Fibroblast of lung (primary cell): Measurements from ENCODE around the gene HSF5. TPM values are rescaled to one million over a fixed set of nuclear protein-coding genes. Genes with fewer than 3 reads are reported as not detected.

Experiments used
- DNase-seq, 2 donors: peaks; one replicate each; pipeline versions ENCODE4 v3.0.0 to v3.0.0-alpha.2; 2010; ENCODE audit warnings: low read depth in 2 of 2
- H2AFZ ChIP-seq: 2 replicates; pipeline ENCODE4 v1.5.1; 2012; ENCODE audit warnings: low read length, control low read depth, inconsistent platforms
- H3K27ac ChIP-seq: 2 replicates; pipeline ENCODE4 v1.5.1; 2011; ENCODE audit warnings: low read length, control low read depth; ENCODE audit not compliant: insufficient read depth
- H3K27me3 ChIP-seq: 2 replicates; pipeline ENCODE4 v1.5.1; 2011; ENCODE audit warnings: mild to moderate bottlenecking, low read length; ENCODE audit not compliant: control insufficient read depth, insufficient read depth
- H3K36me3 ChIP-seq: 2 replicates; pipeline ENCODE4 v1.5.1; 2011; ENCODE audit warnings: low read length; ENCODE audit not compliant: control insufficient read depth, insufficient read depth
- H3K4me1 ChIP-seq: 2 replicates; pipeline ENCODE4 v1.5.1; 2011; ENCODE audit warnings: low read length; ENCODE audit not compliant: control insufficient read depth, insufficient read depth; ENCODE audit errors: extremely low read depth
- H3K4me2 ChIP-seq: 2 replicates; pipeline ENCODE4 v1.5.1; 2011; ENCODE audit warnings: low read length, control low read depth; ENCODE audit not compliant: insufficient read depth; ENCODE audit errors: extremely low read depth
- H3K4me3 ChIP-seq, 4 experiments: fragments of 200-600 bp in 1 of 4; sonication (generic) in 1 of 4; replicated peaks in 1 of 4; 2 replicates each; pipeline ENCODE4 v1.5.1; 2011 to 2016; ENCODE audit warnings: low read length in 4 of 4, low read depth in 3 of 4, mild to moderate bottlenecking in 3 of 4, control low read depth in 2 of 4, inconsistent platforms in 1 of 4, mixed read lengths in 1 of 4; ENCODE audit not compliant: insufficient read depth in 1 of 4; ENCODE audit errors: control extremely low read depth in 1 of 4
- H3K79me2 ChIP-seq: 2 replicates; pipeline ENCODE4 v1.5.1; 2012; ENCODE audit warnings: mild to moderate bottlenecking, low read length, inconsistent platforms; ENCODE audit not compliant: control insufficient read depth, insufficient read depth
- H3K9ac ChIP-seq: 2 replicates; pipeline ENCODE4 v1.5.1; 2011; ENCODE audit warnings: mild to moderate bottlenecking, low read length, control low read depth; ENCODE audit not compliant: insufficient read depth
- H3K9me3 ChIP-seq: 2 replicates; pipeline ENCODE4 v1.5.1; 2012; ENCODE audit warnings: low read depth, low read length; ENCODE audit not compliant: control insufficient read depth, insufficient read depth
- H4K20me1 ChIP-seq: 2 replicates; pipeline ENCODE4 v1.5.1; 2011; ENCODE audit warnings: low read length; ENCODE audit not compliant: control insufficient read depth, insufficient read depth; ENCODE audit errors: extremely low read depth
- CTCF ChIP-seq, 2 donors: IDR thresholded peaks in 1 of 2; conservative IDR thresholded peaks in 1 of 2; 1 replicate in 1 of 2; 2 replicates in 1 of 2; pipeline ENCODE4 v1.5.1; 2011 to 2012; ENCODE audit warnings: low read length in 2 of 2, control low read depth in 1 of 2, inconsistent platforms in 1 of 2, low read depth in 1 of 2, mild to moderate bottlenecking in 1 of 2
- EZH2 ChIP-seq: IDR thresholded peaks from 2 replicates; pipeline ENCODE4 v1.5.1; 2012; ENCODE audit warnings: low read length, control low read depth, mild to moderate bottlenecking; ENCODE audit errors: missing control alignments
- polyA plus RNA-seq, 2 donors: library from polyadenylated mRNA; depleted of rRNA in 1 of 2; stranded (reverse) in 1 of 2; unstranded in 1 of 2; fragments of >200 nt; gene quantifications; 2 replicates each; pipeline ENCODE4 v1.2.1, GENCODE V29; 2011 to 2012; ENCODE audit warnings: missing spikeins in 1 of 2
- total RNA-seq: library from RNA; depleted of rRNA; stranded (reverse); fragments of >200 nt; gene quantifications from 2 replicates; pipeline ENCODE4 v1.2.1, GENCODE V29; 2014

The HSF5 gene
- total and polyA plus RNA-seq, 2 donors (not counting 1 experiment from before 2014, with no cell fraction given) = under 0.01 TPM; not detected in 1

GRCh38 chr17:58427807-58428206 lies 60.4 kb downstream of the HSF5 start:
- H3K4me2 ChIP-seq = no peak overlapping the region
- no peaks in the 10 kb centered on the region for H3K27me3 ChIP-seq
- no peaks in the 10 kb centered on the region for H4K20me1 ChIP-seq
- no peaks in the 10 kb centered on the region for H3K36me3 ChIP-seq
- H3K9ac ChIP-seq = no peak overlapping the region
- no peak overlapping the region for H3K4me3 ChIP-seq
- H2AFZ ChIP-seq = no peak overlapping the region
- H3K4me1 ChIP-seq = no peaks in the 10 kb centered on the region
- H3K27ac ChIP-seq = no peak overlapping the region
- no peaks in the 10 kb centered on the region for H3K79me2 ChIP-seq
- TF ChIP-seq CTCF (conservative IDR thresholded peaks at IDR 0.05 in 1 of 2, IDR thresholded peaks at IDR 0.05 in 1 of 2; ENCODE audit: low read depth in 1 of 2, low read length in 2 of 2) (no peak), EZH2 (no peak)
- DNase-seq = no peak
- H3K9me3 ChIP-seq = no peaks in the 10 kb centered on the region

- Histone ChIP-seq H3K27me3 (no peaks in the 10 kb centered on the region), H3K79me2 (no peaks in the 10 kb centered on the region), H3K4me3 (no peak overlapping the region), H3K9ac (no peak overlapping the region), H3K4me2 (no peak overlapping the region), H3K4me1 (no peaks in the 10 kb centered on the region), H2AFZ (no peak overlapping the region), H3K9me3 (no peaks in the 10 kb centered on the region), H3K36me3 (no peaks in the 10 kb centered on the region), H3K27ac (no peak overlapping the region), H4K20me1 (no peaks in the 10 kb centered on the region)
- no peak for DNase-seq
- TF ChIP-seq EZH2 (no peak), CTCF (conservative IDR thresholded peaks at IDR 0.05 in 1 of 2, IDR thresholded peaks at IDR 0.05 in 1 of 2; ENCODE audit: low read depth in 1 of 2, low read length in 2 of 2) (no peak)
Observed at GRCh38 chr17:58421711-58422110, 66.5 kb downstream of the HSF5 start.

- Histone ChIP-seq H3K4me3 (no peak overlapping the region), H3K27ac (no peak overlapping the region), H3K9me3 (no peaks in the 10 kb centered on the region), H2AFZ (no peak overlapping the region), H3K4me2 (no peak overlapping the region), H3K79me2 (no peaks in the 10 kb centered on the region), H4K20me1 (no peaks in the 10 kb centered on the region), H3K27me3 (no peaks in the 10 kb centered on the region), H3K36me3 (no peaks in the 10 kb centered on the region), H3K9ac (no peak overlapping the region), H3K4me1 (no peaks in the 10 kb centered on the region)
- no peak for DNase-seq
- TF ChIP-seq CTCF (conservative IDR thresholded peaks at IDR 0.05 in 1 of 2, IDR thresholded peaks at IDR 0.05 in 1 of 2; ENCODE audit: low read depth in 1 of 2, low read length in 2 of 2) (no peak), EZH2 (no peak)
Observed at GRCh38 chr17:58420827-58421226, 67.4 kb downstream of the HSF5 start.
